ENCODE measurements around the gene EPC2.
"Not testable (repeated sequence)": the region's sequence is repeated elsewhere in the genome, so short reads cannot be mapped to it uniquely, and the experiment has no call there.

Gene EPC2

DNA sequence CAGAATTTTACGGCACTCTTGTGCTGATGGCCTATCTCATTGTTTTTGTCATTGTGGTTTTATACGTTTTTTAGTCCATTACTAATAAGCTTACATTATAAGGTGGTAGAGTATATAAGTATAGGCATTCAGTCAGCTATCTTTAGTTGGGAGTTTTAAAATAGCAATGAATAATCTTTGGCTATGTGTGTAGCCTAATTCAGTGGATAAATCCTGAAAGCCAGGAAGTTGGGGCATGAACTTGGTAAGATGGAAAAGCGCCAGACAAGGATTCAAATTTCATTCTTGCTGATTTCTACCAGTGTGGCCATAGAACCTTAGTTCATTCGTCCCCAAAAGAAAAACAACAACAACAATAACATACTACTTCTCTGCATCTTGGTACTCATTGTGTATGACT lies 31.2 kb downstream of the EPC2 start:
- no peak for DNase-seq (ENCODE audit: low read depth)

DNA sequence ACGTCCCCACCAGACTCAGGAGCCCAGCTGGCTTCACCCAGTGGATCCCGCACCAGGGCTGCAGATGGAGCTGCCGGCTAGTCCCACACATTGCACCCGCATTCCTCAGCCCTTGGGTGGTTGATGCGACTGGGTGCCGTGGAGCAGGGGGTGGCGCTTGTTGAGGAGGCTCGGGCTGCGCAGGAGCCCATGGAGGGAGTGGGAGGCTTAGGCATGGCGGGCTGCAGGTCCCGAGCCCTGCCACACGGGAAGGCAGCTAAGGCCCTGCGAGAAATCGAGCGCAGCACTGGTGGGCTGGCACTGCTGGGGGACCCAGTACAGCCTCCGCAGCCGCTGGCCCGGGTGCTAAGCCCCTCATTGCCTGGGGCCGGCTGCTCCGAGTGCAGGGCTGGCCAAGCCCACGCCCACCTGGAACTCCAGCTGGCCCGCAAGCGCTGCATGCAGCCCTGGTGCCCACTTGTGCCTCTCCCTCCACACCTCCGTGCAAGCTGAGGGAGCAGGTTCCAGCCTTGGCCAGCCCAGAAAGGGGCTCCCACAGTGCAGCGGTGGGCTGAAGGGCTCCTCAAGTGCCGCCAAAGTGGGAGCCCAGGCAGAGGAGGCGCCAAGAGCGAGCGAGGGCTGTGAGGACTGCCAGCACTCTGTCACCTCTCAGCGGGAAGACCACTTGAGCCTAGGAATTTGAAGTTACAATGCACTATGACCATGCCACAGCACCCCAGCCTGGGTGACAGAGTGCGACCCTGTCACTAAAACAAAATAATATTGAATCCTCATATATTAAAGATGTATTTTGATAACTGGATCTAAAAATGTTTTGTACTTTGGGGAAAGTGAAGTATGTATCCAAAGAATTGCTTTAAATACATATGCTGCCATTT lies 34.0 kb downstream of the EPC2 start:
- not testable (repeated sequence) for DNase-seq (ENCODE audit: low read depth)

DNA sequence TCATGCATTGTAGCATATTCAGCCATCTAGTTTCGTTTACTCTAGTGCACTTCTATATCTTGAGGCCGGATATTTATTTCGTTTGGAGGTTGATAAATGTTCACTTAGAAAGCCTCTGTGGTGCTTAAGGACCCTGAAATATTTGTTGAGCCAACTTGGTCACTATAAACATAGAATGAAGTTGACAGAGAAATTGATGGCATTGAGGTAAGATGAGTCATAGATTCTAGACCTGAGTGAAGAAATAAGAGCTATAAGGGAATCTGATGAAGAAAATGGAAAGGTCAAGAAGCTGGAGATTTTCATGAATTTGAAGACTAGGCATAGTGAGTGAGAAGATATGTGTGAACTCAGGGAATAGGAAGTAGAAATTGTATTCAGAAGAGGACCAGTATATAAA lies 35.9 kb downstream of the EPC2 start:
- DNase-seq (ENCODE audit: low read depth): no peak

DNA sequence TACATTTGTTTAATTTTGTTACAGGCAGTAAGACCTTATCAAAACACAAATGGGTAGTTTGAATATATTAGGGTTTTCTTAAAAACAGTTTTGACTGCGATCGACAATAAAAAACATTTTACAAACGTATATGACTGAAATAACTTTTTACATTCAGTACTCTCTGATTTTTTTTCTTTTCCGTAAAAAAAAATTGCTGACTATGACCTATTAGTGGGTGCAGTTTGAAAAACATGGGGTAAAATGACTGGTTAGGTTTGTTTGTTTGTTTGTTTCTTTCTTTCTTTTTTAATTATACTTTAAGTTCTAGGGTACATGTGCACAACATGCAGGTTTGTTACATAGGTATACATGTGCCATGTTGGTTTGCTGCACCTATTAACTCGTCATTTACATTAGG lies 36.9 kb downstream of the EPC2 start:
- no peak for DNase-seq (ENCODE audit: low read depth)

DNA sequence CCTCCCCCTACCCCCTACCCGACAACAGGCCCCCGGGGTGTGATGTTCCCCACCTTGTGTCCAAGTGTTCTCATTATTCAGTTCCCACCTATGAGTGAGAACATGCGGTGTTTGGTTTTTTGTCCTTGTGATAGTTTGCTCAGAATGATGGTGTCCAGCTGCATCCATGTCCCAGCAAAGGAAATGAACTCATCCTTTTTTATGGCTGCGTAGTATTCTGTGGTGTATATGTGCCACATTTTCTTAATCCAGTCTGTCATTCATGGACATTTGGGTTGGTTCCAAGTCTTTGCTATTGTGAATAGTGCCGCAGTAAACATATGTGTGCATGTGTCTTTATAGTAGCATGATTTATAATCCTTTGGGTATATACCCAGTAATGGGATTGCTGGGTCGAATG lies 37.3 kb downstream of the EPC2 start:
- DNase-seq (ENCODE audit: low read depth): not testable (repeated sequence)

DNA sequence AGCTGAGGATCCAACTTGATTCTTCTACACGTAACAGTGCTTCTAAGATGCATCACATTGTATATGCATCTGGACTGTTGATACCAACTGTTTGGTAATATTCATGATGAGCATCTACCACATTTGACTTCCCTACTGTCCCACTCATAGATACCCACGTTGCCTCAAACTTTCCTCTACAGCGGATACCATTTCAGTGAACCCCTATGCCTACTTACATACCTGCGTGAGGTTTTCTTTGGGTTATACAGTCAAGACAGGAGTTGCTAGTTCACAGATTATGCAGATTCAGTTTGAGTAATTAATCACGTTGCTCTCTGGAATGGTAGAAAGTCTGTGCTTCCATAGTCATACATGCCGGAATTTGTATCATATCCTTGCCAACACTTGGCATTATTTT lies 40.0 kb downstream of the EPC2 start:
- no peak for DNase-seq (ENCODE audit: low read depth)

DNA sequence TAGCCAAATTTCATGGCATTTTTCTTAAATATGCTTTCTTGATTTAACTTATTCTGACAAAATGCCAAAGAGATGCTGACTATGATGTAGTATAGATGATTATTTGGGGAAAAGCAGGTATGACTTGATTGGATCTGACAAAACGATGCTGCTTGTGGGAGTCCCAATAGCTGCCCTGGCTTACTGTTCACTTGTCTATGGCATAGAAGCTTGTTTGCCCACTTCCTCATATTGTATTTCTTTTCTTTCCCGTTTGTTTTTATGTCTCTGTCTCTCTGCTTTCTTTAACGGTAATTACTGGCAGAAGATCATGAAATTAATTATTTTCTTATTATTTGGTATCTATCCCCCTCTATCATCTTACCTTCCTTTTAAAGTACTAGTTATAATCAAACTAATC lies 43.0 kb downstream of the EPC2 start:
- DNase-seq (ENCODE audit: low read depth): no peak

DNA sequence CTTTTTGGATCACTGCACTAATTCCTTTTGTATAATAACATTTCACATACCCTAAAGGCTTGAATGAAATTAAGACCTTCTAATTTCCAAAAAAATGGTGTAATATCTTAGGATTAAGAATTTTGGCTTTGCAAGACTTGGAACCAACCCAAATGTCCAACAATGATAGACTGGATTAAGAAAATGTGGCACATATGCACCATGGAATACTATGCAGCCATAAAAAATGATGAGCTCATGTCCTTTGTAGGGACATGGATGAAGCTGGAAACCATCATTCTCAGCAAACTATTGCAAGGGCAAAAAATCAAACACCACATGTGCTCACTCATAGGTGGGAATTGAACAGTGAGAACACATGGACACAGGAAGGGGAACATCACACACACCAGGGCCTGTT lies 43.5 kb downstream of the EPC2 start:
- not testable (repeated sequence) for DNase-seq (ENCODE audit: low read depth)

DNA sequence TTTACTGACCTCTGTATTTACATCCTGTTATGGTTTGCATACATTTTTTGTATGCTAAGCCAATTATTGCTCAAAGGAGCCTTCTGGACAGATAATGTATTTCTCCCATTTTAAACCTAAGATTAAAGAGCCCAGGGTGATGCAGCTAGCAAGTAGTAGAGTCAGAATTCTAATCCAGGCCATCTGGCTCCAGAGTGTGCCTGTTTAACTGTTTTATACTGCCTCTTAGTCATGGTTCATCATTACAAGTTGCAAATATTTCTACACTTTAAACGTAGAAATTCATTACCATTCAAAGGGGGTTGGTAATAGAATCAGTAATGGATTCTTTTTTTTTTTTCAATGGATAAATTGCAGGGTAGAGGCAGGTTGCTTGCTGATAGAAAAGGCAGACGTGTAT lies 52.4 kb downstream of the EPC2 start:
- no peak for DNase-seq (ENCODE audit: low read depth)

DNA sequence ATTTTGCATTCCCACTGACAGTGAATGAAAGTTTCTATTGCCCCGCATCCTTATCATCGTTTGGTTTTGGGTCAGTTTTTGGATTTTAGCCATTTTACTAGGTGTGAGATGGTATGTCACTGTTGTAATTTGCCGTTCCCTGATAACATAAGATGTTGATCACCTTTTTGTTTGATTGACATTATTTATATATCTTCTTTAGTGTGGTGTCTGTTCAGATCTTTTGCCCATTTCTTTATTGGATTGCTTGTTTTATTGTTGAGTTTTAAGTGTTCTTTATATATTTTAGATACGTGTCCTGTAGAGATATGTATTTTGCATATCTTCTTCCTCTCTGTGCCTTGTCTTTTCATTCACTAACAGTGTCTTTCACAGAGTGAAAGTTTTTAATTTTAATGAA lies 55.3 kb downstream of the EPC2 start:
- no peak for DNase-seq (ENCODE audit: low read depth)

DNA sequence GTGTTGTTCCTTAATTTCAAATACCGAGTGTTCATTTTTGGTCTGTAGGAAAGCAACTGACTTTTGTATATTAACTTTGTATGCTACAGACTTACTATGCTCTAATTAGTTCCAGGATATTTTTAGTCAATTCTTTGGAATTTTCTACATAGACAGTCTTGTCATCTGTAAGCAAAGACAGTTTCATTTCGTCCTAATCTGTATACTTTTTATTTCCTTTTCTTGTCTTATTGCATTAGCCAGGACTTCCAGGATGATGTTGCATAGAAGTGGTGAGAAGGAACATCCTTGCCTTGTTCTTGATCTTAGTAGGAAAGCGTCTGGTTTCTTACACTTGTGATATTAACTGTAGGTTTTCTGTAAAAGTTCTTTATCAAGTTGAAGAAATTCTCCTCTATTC lies 56.5 kb downstream of the EPC2 start:
- DNase-seq (ENCODE audit: low read depth): no peak

DNA sequence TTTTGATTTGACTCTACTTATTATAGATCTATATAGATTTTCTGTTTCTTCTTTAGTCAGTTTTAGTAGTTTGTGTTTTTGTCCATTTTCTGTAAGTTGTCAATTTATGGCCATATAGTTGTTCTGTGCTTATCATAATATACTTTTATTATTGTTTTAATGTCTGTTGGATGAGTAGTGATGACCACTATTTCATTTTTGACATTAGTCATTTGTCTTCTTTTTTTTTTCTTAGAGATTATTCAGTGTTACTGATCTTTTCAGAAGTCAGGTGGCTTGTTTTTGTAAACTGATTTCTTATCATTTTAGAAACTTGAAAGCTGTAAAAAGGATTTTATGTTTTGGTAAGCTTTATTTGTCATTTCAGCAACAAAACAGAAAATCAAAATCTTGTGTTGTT lies 57.3 kb downstream of the EPC2 start:
- no peak for DNase-seq (ENCODE audit: low read depth)

DNA sequence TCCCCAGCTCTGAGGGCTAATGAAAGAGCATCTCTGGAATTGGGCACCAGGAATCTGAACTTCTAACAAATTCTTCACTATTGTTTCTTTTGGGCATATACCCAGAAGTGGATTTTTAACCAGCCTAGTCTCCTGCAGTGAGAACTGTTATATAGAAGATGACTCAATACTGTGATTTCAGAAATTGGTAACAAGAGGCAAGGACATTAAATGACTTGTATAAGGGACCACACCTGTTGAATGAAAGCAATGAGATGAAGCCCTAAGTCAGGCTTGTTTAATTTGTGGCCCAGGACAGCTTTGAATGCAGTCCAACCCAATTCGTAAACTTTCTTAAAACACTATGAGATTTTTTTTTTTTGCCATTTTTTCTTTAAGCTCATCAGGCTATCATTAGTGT lies 57.9 kb downstream of the EPC2 start:
- no peak for DNase-seq (ENCODE audit: low read depth)

DNA sequence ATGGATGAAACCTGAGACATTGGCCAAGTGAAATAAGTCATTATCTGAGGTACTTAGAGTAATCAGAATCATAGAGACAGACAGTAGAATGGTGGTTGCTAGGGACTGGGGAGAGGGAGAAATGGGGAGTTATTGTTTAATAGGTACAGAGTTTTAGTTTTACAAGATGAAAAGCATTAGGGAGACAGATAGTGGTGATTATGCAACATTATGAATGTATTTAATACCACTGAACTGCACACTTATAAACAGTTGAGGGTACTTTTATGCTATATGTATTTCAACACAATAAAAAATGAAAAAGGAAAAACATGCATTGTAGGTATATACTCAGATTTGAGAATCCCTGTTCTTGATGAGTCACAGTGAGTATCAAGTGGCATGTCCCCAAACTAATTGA lies 59.7 kb downstream of the EPC2 start:
- DNase-seq (ENCODE audit: low read depth): no peak

DNA sequence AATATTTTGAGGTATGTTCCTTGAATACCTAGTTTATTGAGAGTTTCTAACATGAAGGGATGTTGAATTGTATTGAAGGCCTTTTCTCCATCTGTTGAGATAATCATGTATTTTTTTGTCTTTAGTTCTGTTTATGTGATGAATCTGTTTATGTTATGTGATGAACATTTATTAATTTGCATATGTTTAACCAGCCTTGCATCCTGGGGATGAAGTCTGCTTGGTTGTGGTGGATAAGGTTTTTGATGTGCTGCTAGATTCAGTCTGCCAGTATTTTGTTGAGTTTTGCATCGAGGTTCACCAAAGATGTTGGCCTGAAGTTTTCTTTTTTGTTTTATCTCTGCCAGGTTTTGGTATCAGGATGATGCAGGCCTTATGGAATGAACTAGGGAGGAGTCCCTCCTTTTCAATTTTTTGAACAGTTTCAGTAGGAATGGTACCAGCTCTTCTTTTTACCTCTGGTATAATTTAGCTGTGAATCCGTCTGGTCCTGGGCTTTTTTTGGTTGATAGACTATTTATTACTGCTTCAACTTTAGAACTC lies 71.9 kb downstream of the EPC2 start:
- no peak for DNase-seq (ENCODE audit: low read depth)

DNA sequence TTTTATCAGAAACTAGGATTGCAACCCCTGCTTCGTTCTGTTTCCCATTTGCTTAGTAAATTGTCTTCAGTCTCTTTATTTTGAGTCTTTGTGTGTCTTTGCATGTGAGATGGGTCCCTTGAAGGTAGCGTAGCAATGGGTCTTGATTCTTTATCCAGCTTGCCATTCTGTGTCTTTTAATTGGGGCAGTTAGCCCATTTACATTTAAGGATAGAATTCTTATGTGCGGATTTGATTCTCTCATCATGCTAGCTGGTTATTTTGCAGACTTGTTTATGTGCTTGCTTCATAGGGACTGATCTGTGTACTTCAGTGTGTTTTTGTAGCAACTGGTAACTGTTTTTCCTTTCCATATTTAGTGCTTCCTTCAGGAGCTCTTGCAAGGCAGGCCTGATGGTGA lies 73.5 kb downstream of the EPC2 start:
- DNase-seq (ENCODE audit: low read depth): no peak

DNA sequence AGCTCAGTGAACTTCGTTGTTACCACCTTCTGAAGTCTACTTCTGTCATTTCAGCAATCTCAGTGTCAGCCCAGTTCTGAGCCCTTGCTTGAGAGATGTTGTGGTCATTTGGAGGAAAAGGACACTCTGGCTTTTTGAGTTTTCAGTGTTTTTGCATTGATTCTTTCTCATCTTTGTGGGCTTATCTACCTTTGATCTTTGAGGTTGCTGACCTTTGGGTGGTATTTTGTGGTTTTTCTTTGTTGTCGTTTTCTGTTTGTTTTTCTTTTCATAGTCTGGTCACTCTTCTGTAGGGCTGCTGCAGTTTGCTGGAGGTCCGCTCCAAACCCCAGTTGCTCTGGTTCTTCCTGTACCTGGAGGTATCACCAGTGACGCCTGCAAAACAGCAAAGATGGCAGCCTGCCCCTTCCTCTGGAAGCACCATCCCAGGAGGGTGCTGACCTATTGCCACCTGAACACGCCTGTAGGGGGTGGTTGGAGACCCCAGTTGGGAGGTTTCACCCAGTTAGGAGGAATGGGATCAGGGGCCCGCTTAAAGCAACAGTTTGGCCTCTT lies 74.7 kb downstream of the EPC2 start:
- no peak for DNase-seq (ENCODE audit: low read depth)

DNA sequence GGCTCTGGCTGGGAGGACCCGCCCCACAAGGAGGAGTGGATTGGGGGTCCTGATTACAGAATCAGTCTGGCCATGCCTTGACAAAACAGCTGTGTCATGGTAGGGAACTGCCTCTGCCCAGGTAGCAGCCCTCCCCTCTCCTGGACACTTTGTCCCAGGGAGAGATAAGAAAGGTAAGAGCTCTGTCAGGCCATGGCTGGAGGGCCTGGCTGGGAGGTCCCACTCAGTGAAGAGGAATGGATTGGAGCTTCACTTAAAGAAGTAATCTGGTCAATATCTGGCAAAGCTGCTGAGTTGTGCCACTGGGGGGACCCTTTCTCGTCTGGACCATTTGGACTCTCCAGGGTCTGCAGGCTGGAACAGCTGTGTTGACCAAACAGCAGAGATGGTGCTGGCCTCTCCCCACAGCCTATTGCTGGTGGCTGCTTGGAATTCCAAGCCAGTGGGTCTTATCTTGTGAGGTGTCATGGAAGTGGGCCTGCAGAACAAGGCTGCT lies 75.4 kb downstream of the EPC2 start:
- no peak for DNase-seq (ENCODE audit: low read depth)

DNA sequence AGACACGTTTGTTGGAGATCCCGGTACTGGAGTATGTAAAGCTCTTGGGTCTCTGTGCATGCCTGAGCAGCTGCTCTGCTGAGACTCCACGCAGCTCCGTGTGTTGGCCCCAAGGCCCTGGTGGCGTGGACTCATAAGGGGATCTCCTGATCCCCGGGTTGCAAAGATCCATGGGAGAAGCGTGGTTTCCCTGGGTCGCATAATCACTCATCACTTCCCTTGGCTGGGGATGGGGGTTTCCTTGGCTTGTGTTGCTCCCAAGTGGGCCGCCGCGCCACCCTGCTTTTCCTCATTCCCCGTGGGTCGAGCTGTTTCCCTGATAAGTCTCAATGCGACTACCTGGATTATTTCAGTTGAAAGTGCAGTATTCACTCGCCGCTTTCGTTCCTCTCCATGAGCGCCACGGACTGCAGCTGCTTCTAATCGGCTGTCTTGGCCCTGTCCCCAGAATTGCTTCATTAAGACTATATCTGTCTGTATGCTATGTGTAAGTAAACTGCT lies 76.0 kb downstream of the EPC2 start:
- no peak for DNase-seq (ENCODE audit: low read depth)

DNA sequence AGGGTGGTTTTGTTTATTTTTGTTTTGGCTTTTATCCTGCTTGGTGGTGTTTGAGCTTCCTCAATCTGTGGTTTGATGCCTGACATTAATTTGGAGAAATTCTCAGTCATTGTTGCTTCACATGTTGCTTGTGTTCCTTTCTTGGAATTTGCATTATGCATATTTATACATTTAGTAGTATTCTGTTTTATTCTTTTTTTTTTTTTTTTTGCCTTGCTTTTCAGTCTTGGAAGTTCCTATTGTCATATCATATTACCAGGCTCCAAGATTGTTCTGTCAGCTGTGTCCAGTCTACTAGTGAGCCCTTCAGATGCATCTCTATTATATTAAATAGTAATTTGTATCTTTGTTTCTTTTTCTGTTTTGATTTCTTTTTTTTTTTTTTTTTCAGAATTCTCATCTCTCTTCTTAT lies 77.0 kb downstream of the EPC2 start:
- no peak for DNase-seq (ENCODE audit: low read depth)

DNA sequence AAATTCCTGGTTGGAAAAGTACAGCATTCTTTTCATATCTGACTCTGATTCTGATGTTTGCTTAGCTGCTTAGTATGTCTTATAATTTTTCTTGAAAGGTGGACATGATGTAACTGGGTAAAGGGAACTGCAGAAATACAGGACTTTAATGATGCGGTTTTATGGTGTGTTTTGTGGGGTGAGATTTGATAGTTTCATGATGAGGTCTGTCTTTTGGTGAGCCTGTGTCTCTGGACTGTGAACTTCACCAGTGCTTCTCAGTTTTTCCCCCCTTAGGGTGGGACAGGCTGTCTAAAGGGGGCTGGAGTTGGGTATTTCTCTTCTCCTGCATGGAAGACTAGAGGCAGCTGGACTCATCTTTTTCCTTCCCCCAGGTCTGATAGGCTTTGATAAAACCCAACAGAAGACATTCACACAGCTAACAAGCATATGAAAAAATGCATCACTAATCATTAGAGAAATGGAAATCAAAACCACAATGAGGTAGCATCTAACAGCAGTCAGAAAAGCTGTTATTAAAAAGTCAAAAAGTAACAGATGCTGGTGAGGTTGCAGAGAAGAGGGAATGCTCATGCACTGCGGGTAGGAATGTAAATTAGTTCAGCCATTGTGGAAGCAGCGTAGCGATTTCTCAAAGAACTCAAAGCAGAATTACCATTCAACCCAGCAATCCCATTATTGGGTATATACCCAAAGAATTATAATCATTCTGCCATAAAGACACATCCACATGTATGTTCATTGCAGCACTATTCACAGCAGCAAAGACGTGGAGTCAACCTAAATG lies 77.6 kb downstream of the EPC2 start:
- no peak for DNase-seq (ENCODE audit: low read depth)

DNA sequence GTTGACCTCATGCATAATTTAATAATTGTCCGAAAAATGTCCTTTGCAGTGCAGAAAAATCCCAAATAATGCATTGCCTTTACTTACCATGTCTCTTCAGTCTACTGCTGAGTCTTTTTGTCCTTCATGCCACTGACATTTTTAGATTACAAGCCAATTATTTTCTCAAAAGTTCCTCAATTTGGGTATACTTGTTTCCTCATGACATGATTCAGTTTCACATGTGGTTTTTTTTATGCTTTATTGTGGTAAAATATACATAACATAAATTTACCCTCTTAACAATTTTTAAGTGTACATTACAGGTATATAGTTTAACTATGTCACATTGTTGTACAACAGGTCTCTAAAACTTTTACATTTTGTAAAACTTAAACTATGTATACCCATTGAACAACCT lies 81.0 kb downstream of the EPC2 start:
- no peak for DNase-seq (ENCODE audit: low read depth)

DNA sequence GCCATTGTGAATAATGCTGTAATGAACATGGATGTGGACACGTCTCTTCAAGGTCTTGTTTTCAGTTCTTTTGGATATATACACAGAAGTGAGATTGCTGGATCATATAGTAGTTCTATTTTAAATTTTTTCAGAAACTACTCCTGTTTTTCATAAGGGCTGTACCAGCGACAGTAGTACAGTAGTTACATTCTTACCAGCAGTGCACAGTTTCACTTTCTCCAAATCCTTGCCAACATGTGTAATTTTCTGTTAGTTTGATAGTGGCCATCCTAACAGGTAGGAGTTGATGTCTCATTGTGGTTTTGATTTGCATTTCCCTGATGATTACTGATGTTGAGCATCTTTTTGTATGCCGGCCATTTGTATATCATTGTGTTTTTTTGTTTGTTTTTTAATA lies 81.7 kb downstream of the EPC2 start:
- no peak for DNase-seq (ENCODE audit: low read depth)

All from activated T-helper 9 cell treated with anti-CD3 and anti-CD28 coated beads, Interleukin-2, amount 50 U/mL, for 16 hours (primary cell).